OCI-LY3 (cell line): Measurements from ENCODE around the gene ARID5B.

Experiments used
- H2AFZ ChIP-seq: fragments of 200-600, 300-600 bp; shearing (Covaris generic); 2 replicates; pipeline ENCODE4 v1.6.0; 2014; ENCODE audit warnings: antibody characterized with exemption, low read depth, low read length
- H3K27ac ChIP-seq: fragments of 200-600, 300-600 bp; sonication (generic); 2 replicates; pipeline ENCODE4 v1.5.1; 2014; ENCODE audit warnings: mild to moderate bottlenecking, low read length, moderate library complexity, mixed read lengths
- H3K27me3 ChIP-seq: fragments of 200-600, 300-600 bp; sonication (generic); 2 replicates; pipeline ENCODE4 v1.6.1; 2014; ENCODE audit warnings: low read depth, low read length, mixed read lengths
- H3K36me3 ChIP-seq: fragments of 200-600, 300-600 bp; sonication (generic); replicated peaks from 2 replicates; pipeline ENCODE3; 2014; ENCODE audit warnings: low read depth, low read length, mixed read lengths
- H3K4me1 ChIP-seq: fragments of 300-600, 200-600 bp; sonication (generic); 2 replicates; pipeline ENCODE4 v1.6.1; 2014; ENCODE audit warnings: low read length, mixed read lengths
- H3K4me2 ChIP-seq: fragments of 200-600, 300-600 bp; sonication (generic); 2 replicates; pipeline ENCODE4 v1.6.1; 2014; ENCODE audit warnings: low read length, mixed read lengths
- H3K4me3 ChIP-seq: fragments of 300-600, 200-600 bp; sonication (generic); 2 replicates; pipeline ENCODE4 v1.5.1; 2014; ENCODE audit warnings: antibody characterized with exemption, mild to moderate bottlenecking, low read length, moderate library complexity
- H3K79me2 ChIP-seq: fragments of 300-600, 200-600 bp; shearing (Covaris generic); 2 replicates; pipeline ENCODE4 v1.6.1; 2014; ENCODE audit warnings: mild to moderate bottlenecking, low read length, mixed read lengths
- H3K9ac ChIP-seq: fragments of 300-600, 200-600 bp; shearing (Covaris generic); 2 replicates; pipeline ENCODE4 v1.6.0; 2014; ENCODE audit warnings: mild to moderate bottlenecking, low read length, moderate library complexity
- H3K9me3 ChIP-seq: fragments of 200-600, 300-600 bp; shearing (Covaris generic); 2 replicates; pipeline ENCODE4 v1.6.1; 2014; ENCODE audit warnings: low read length, mixed read lengths; ENCODE audit not compliant: insufficient read depth
- H4K20me1 ChIP-seq: fragments of 200-600, 300-600 bp; sonication (generic); 2 replicates; pipeline ENCODE4 v1.6.1; 2016; ENCODE audit warnings: low read length, mixed read lengths; ENCODE audit not compliant: insufficient read depth
- EZH2phosphoT487 ChIP-seq: fragments of 200-600 bp; shearing (Covaris generic); IDR thresholded peaks from 2 replicates; pipeline ENCODE4 v1.6.1; 2018; ENCODE audit warnings: antibody characterized with exemption, mixed run types, low read depth
- TF ChIP-seq, protein P1 (sequence below): fragments of 200-600, 300-600 bp; sonication (generic); IDR thresholded peaks from 2 replicates; pipeline ENCODE4 v1.5.1; 2014; ENCODE audit warnings: antibody characterized with exemption, low read length, low read depth

ARID5B gene

DNA sequence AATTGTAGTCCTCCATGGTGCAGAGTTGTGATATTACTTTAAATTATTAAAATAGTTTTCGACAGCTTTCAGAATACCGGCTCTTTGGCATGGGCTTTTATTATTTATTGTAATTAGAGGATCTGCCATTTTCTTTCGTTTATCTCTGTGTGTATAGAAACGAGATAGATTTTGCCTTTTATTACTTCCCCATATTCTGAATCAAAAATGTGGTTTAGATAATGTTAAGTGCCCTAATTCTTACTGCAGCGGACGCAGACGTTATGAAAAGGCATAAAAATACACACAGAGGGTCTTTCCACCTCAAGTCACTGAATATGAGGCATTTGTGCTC lies 1.9 kb upstream of the ARID5B start:
- peak overlapping the region; percentile 95 for H3K9ac ChIP-seq
- no peaks in the 10 kb centered on the region for H3K27me3 ChIP-seq
- peaks cover 12% of the 10 kb centered on the region for H3K79me2 ChIP-seq
- no peak for TF ChIP-seq EZH2phosphoT487
- TF ChIP-seq, protein P1, sequence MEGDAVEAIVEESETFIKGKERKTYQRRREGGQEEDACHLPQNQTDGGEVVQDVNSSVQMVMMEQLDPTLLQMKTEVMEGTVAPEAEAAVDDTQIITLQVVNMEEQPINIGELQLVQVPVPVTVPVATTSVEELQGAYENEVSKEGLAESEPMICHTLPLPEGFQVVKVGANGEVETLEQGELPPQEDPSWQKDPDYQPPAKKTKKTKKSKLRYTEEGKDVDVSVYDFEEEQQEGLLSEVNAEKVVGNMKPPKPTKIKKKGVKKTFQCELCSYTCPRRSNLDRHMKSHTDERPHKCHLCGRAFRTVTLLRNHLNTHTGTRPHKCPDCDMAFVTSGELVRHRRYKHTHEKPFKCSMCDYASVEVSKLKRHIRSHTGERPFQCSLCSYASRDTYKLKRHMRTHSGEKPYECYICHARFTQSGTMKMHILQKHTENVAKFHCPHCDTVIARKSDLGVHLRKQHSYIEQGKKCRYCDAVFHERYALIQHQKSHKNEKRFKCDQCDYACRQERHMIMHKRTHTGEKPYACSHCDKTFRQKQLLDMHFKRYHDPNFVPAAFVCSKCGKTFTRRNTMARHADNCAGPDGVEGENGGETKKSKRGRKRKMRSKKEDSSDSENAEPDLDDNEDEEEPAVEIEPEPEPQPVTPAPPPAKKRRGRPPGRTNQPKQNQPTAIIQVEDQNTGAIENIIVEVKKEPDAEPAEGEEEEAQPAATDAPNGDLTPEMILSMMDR, result no peak
- H3K9me3 ChIP-seq, result no peaks in the 10 kb centered on the region
- peaks cover 21% of the 10 kb centered on the region for H3K4me1 ChIP-seq
- H3K4me3 ChIP-seq, result peak overlapping the region; percentile 96
- H4K20me1 ChIP-seq, result no peaks in the 10 kb centered on the region
- H3K36me3 ChIP-seq, result no peaks in the 10 kb centered on the region
- H3K27ac ChIP-seq, result peak overlapping the region; percentile 93
- peak overlapping the region; percentile 55 for H2AFZ ChIP-seq
- peak overlapping the region; percentile 99 for H3K4me2 ChIP-seq

DNA sequence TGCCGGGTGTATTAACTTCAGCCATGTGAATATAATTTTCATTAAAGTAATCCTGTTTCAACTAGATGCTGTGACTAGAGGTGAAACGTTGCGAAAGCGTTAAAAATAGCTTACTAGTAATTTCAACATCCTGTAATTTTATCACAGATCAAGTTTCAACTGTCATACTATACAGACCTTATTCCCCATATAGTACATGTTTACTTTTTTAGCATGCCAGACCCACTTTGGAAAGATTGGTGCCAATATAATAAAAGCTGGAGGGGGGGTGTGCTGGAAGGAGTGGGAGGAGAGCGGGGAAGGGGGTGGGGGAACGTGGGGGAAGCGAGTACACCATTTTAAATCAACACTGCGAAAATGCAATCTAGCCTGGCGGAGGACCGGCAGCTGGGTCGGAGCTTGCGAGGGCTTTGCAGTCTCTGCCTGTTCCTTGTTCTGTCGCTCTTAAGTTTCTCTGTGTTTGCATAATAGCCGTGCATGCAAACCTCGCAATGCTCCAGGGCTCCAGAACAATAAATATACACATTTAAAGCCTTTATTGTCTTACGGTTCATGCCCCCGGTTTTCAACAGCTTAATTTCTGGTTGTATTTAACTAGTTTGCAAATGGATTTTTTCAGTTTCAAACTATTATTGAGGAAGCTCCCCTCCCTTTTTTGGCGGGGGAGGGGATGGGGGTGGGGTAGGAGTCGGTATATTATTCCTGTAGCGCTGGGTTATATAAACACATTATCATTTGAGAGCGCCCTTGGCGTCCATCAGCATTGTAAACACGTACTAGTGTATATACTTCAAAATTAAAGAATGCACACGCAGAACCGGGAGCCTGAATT lies 1.3 kb upstream of the ARID5B start:
- Histone ChIP-seq H3K36me3 (no peaks in the 10 kb centered on the region), H3K9me3 (no peaks in the 10 kb centered on the region), H3K4me3 (peak overlapping the region; percentile 96), H3K9ac (peak overlapping the region; percentile 95), H3K79me2 (peaks cover 14% of the 10 kb centered on the region), H3K4me2 (peak overlapping the region; percentile 99), H4K20me1 (no peaks in the 10 kb centered on the region), H3K27ac (peak overlapping the region; percentile 93), H2AFZ (peak overlapping the region; percentile 100), H3K4me1 (peaks cover 26% of the 10 kb centered on the region), H3K27me3 (no peaks in the 10 kb centered on the region)
- no peak for TF ChIP-seq EZH2phosphoT487
- TF ChIP-seq, protein P1, result no peak

DNA sequence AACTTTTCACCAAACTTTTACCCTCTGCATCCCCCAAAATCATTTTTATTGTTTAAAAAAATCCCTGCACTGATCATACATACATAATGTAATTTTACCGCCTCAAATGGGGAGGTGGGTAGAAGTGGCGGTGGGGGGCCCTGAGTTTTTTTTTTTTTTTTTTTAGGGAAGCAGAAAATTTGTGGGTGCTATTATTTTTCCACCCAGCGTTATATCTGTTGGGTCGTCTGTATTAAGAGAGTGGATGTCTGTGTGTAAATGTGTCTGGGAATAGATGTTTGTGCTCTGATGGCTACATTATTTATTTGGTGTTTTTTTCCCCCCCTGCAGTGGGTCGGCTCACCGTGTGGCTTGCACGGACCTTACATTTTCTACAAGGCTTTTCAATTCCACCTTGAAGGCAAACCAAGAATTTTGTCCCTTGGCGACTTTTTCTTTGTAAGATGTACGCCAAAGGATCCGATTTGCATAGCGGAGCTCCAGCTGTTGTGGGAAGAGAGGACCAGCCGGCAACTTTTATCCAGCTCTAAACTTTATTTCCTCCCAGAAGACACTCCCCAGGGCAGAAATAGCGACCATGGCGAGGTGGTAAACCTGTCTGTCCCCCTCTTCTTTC lies 438 bp downstream of the ARID5B start:
- H3K4me1 ChIP-seq, result peaks cover 30% of the 10 kb centered on the region
- H3K9me3 ChIP-seq, result no peaks in the 10 kb centered on the region
- peak overlapping the region; percentile 99 for H3K4me2 ChIP-seq
- H3K27ac ChIP-seq, result peak overlapping the region; percentile 93
- no peaks in the 10 kb centered on the region for H3K36me3 ChIP-seq
- H3K27me3 ChIP-seq, result no peaks in the 10 kb centered on the region
- peak overlapping the region; percentile 95 for H3K9ac ChIP-seq
- H3K79me2 ChIP-seq, result peaks cover 19% of the 10 kb centered on the region
- TF ChIP-seq EZH2phosphoT487, result no peak
- TF ChIP-seq, protein P1, result no peak
- peak overlapping the region; percentile 96 for H3K4me3 ChIP-seq
- no peaks in the 10 kb centered on the region for H4K20me1 ChIP-seq
- H2AFZ ChIP-seq, result peak overlapping the region; percentile 41; the same call in 1 of the 2 replicates

DNA sequence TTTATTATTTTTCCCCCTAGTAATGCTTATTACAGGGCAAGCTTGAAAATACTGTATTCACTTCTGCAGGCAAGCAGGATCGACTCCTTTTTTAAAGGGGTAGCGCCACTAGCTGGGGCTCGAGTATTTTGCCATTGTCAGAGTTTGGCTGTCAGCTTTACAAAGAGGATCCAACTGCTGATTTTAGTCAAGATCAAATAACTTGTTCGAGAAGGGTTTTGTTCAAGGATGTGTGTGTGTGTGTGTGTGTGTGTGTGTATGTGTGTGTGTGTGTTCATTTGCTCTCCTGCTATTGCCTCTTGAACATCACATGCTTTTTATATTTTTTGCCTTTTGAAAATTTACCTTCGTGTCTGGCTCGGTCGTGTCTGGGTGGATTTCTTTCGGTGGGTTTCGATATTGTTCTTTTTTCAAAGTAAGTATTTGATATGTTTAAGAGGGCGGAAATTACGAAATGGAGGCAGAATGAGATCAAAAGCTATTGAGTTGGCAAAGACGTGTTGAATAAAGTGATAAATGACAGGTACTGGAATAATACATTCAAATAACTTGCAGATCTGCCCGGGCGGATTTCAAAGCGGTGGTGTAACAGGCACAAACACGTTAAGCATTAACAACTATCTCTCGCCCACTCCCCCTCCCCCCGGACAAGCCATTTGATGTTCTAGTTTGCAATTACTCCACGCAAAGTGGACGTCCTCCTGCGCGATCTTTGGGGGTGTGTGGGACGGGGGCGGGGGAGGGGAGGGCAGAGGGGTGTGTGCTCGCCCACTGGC lies 1.1 kb downstream of the ARID5B start:
- H3K9ac ChIP-seq, result peak overlapping the region; percentile 95
- no peaks in the 10 kb centered on the region for H3K27me3 ChIP-seq
- H3K4me3 ChIP-seq, result peak overlapping the region; percentile 96
- peaks cover 30% of the 10 kb centered on the region for H3K4me1 ChIP-seq
- H3K9me3 ChIP-seq, result no peaks in the 10 kb centered on the region
- peak overlapping the region; percentile 99 for H3K4me2 ChIP-seq
- H3K27ac ChIP-seq, result peak overlapping the region; percentile 93
- H3K79me2 ChIP-seq, result peaks cover 19% of the 10 kb centered on the region
- H4K20me1 ChIP-seq, result no peaks in the 10 kb centered on the region
- no peaks in the 10 kb centered on the region for H3K36me3 ChIP-seq
- H2AFZ ChIP-seq, result peak overlapping the region; percentile 41; the same call in 1 of the 2 replicates
- no peak for TF ChIP-seq EZH2phosphoT487
- TF ChIP-seq, protein P1, result peak; percentile 50
